Right lobe of liver (tissue), 4 donors: Measurements from ENCODE around the gene CMTM5.

Experiments used
- CTCF ChIP-seq, 4 donors: fragments of 200-600 bp in 3 of 4; fragments of 450-650 bp in 1 of 4; IDR thresholded peaks; one replicate each; pipeline versions ENCODE4 v1.5.1 to v1.8.0; 2016 to 2022; ENCODE audit warnings: antibody characterized with exemption in 4 of 4, mild to moderate bottlenecking in 2 of 4
- POLR2A ChIP-seq: fragments of 450-650 bp; IDR thresholded peaks from one replicate; pipeline ENCODE4 v1.6.1; 2017; ENCODE audit warnings: antibody characterized with exemption, mild to moderate bottlenecking
- donor health status: DM: no; HTN: no; CAD: no.
- donor health status: DM: no; HTN: no; CAD: no.
- donor health status: DM: no; HTN: yes; CAD: no.

- no peak for TF ChIP-seq CTCF (IDR thresholded peaks at IDR 0.05)
- TF ChIP-seq POLR2A: no peak
Measured at GRCh38 chr14:23349156-23349845, 27.5 kb upstream of the CMTM5 start.
